Stimulated activated CD8-positive, alpha-beta memory T cell treated with anti-CD3 and anti-CD28 coated beads, Interleukin-7, amount 100 ng/mL, for 4 hours (primary cell): ENCODE data around the gene CEP43.

Experiments
- DNase-seq, 2 donors: peaks; one replicate each; pipeline ENCODE4 v3.0.0-alpha.2; 2020; ENCODE audit warnings: low read depth in 2 of 2

The CEP43 gene

GRCh38 chr6:167013067-167013466 lies 13.9 kb downstream of the CEP43 start:
- no peak for DNase-seq

- no peak for DNase-seq
Measured at GRCh38 chr6:167013946-167014345, 14.7 kb downstream of the CEP43 start.

GRCh38 chr6:167015302-167015701 lies 16.1 kb downstream of the CEP43 start:
- DNase-seq, result no peak

GRCh38 chr6:167020206-167020605 lies 21.0 kb downstream of the CEP43 start:
- no peak for DNase-seq

GRCh38 chr6:167027308-167027707 lies 28.1 kb downstream of the CEP43 start:
- no peak for DNase-seq

GRCh38 chr6:167027772-167028171 lies 28.6 kb downstream of the CEP43 start:
- DNase-seq, result no peak

- DNase-seq, result no peak
Measured at GRCh38 chr6:167030222-167031072, 31.2 kb downstream of the CEP43 start.

- DNase-seq, result no peak
Measured at GRCh38 chr6:167031082-167031709, 32.0 kb downstream of the CEP43 start.

GRCh38 chr6:167034056-167034455 lies 34.9 kb downstream of the CEP43 start:
- no peak for DNase-seq

GRCh38 chr6:167037762-167038161 lies 38.6 kb downstream of the CEP43 start:
- no peak for DNase-seq

GRCh38 chr6:167044696-167045095 lies 45.5 kb downstream of the CEP43 start:
- DNase-seq, result no peak

- DNase-seq, result no peak
Measured at GRCh38 chr6:167045828-167046580, 46.8 kb downstream of the CEP43 start.

GRCh38 chr6:167046861-167047495 lies 47.8 kb downstream of the CEP43 start:
- DNase-seq, result no peak

GRCh38 chr6:167047554-167047953 lies 48.4 kb downstream of the CEP43 start:
- peak in 1 of 2 donors; percentile 4 for DNase-seq
